ENCODE measurements around the gene FGD2.

DNA sequence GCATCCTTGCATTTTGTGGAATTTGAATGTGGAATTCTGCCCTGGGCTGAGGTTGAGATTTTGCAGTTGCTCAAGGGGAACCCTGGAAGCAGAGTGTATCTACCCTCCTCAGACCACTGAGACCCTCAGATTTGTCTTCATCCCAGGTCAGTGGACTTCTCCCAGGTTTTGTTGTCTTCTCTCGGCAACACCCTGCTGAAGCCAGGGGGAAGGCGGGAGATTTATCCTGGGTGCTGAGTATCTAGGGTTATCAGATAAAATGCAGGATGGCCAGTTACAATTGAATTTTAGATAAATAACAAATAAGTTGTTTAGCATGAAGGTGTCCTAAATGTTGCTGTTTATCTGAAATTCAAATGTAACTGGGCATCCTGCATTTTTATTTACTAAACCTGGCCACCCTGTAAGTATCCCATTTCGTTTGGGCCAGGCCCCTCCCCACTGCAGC, 43.0 kb downstream of the FGD2 start:
- TF ChIP-seq POLR2A (IDR thresholded peaks at IDR 0.05) (no peak), POLR2AphosphoS5 (IDR thresholded peaks at IDR 0.05) (no peak)

All from prostate gland (tissue), 1 donor.